Esophagus squamous epithelium (tissue), 5 donors: ENCODE results near the gene SLC12A6. TPM values are rescaled to one million over a fixed set of nuclear protein-coding genes. Genes with fewer than 3 reads are reported as not detected.
A peak's percentile ranks its signal among the peaks of the same experiment; 100 is the strongest.

ENCODE experiments used
- DNase-seq: peaks from one replicate; lab custom pipeline; 2025; lab: John Stamatoyannopoulos, UW
- H3K27ac ChIP-seq, 4 donors: fragments of 200-600 bp; sonication (generic); one replicate each; pipeline ENCODE4 v1.5.1; 2016 to 2019; ENCODE audit warnings: mild to moderate bottlenecking in 1 of 4
- H3K27me3 ChIP-seq, 4 donors: fragments of 200-600 bp; sonication (generic); 1 replicate in 3 of 4; 2 replicates in 1 of 4; pipeline versions ENCODE4 v1.5.1 to v1.6.0; 2017 to 2021; ENCODE audit warnings: antibody characterized with exemption in 1 of 4
- H3K36me3 ChIP-seq, 3 donors: fragments of 200-600 bp; sonication (generic); one replicate each; pipeline ENCODE4 v1.5.1; 2016 to 2019
- H3K4me1 ChIP-seq, 3 donors: fragments of 200-600 bp; sonication (generic); one replicate each; pipeline ENCODE4 v1.5.1; 2017 to 2019
- H3K4me3 ChIP-seq, 4 donors: fragments of 200-600 bp; sonication (generic); 1 replicate in 3 of 4; 2 replicates in 1 of 4; pipeline ENCODE4 v1.5.1; 2016 to 2019; ENCODE audit warnings: mild to moderate bottlenecking in 2 of 4, moderate library complexity in 1 of 4
- H3K9me3 ChIP-seq, 3 donors: fragments of 200-600 bp; sonication (generic); one replicate each; pipeline ENCODE4 v1.5.1; 2016 to 2019
- POLR2A ChIP-seq, 4 donors: fragments of 450-650 bp; IDR thresholded peaks; one replicate each; pipeline ENCODE4 v1.6.1; 2017; ENCODE audit warnings: antibody characterized with exemption in 4 of 4, mild to moderate bottlenecking in 4 of 4, moderate library complexity in 3 of 4
- WGBS, 2 donors: methylation state at CpG; one replicate each; pipeline ENCODE4 v1.1.5; 2018; 5-methylcytosine and 5-hydroxymethylcytosine counted together
- intact Hi-C: fragments of 100-400 bp; cut with DNase I; formaldehyde crosslinking; loops from one replicate; pipeline ENCODE4 v1.15.0; 2022
- total RNA-seq, 4 donors: library from RNA; depleted of rRNA; stranded (reverse); fragments of >200 nt; gene quantifications; one replicate each; pipeline ENCODE4 v1.1.0, GENCODE V29; 2016
- TF ChIP-seq, protein P1 (sequence below), 6 experiments: fragments of 450-650 bp in 4 of 6; fragments of 200-600 bp in 2 of 6; sonication (generic) in 2 of 6; IDR thresholded peaks; one replicate each; pipeline ENCODE4 v1.5.1; 2016 to 2019; ENCODE audit warnings: antibody characterized with exemption in 6 of 6, mild to moderate bottlenecking in 4 of 6, moderate library complexity in 4 of 6
- donor health status: DM: yes; HTN: yes; CAD: no.

Gene SLC12A6
- total RNA-seq, 4 donors from 2014 or later: 33.0 to 70.3 (median 49.5) TPM

DNA sequence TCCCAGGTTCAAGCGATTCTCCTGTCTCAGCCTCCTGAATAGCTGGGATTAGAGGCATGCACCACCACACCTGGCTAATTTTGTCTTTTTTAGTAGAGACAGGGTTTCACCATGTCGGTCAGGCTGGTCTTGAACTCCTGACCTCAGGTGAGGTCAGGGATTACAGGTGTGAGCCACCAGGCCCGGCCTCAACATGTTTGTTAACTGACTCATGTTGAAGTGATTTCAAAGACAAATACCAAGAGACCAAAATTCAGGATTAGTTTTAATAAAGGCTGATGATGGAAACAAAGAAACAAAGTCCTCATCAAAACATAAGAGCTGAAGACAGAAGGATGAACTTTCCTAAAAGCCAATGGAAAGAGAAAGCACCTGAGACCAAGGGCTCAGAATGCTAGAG is 36.5 kb downstream of the SLC12A6 start:
- intact Hi-C loops: no loop called here
- 42 to 60% methylated on average over 3 of the region's 3 CpGs for WGBS, 2 donors
- Histone ChIP-seq H3K36me3 (peaks cover 0 to 6% (median 0%) of the 10 kb centered on the region in 3 donors), H3K4me1 (peaks cover 0 to 46% (median 12%) of the 10 kb centered on the region in 3 donors), H3K27me3 (no peaks in the 10 kb centered on the region), H3K9me3 (no peaks in the 10 kb centered on the region), H3K27ac (peak overlapping the region in 3 of 4 donors; percentile 26 to 61 (median 52)), H3K4me3 (no peak overlapping the region)
- no peak for DNase-seq
- TF ChIP-seq, protein P1, sequence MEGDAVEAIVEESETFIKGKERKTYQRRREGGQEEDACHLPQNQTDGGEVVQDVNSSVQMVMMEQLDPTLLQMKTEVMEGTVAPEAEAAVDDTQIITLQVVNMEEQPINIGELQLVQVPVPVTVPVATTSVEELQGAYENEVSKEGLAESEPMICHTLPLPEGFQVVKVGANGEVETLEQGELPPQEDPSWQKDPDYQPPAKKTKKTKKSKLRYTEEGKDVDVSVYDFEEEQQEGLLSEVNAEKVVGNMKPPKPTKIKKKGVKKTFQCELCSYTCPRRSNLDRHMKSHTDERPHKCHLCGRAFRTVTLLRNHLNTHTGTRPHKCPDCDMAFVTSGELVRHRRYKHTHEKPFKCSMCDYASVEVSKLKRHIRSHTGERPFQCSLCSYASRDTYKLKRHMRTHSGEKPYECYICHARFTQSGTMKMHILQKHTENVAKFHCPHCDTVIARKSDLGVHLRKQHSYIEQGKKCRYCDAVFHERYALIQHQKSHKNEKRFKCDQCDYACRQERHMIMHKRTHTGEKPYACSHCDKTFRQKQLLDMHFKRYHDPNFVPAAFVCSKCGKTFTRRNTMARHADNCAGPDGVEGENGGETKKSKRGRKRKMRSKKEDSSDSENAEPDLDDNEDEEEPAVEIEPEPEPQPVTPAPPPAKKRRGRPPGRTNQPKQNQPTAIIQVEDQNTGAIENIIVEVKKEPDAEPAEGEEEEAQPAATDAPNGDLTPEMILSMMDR (IDR thresholded peaks at IDR 0.05): no peak
- TF ChIP-seq POLR2A (IDR thresholded peaks at IDR 0.05): no peak

DNA sequence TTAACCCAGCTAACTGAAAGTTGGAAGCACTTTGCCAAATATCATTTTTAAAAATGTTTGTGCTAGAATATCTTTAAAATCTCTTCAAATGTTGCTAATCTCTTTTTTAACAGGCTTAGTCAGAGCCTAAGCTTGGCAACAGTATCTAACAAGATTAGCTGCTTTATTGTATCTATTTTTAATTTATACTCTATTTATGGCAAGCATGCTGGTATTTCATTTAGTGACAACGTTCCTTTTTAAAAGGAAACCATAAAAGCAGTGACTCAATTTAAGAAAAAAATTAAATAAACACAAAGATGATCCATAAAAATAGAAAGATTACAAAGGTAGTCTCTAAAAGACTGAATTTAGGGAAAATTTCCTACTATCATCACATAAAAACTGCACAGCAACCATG is 40.5 kb downstream of the SLC12A6 start:
- Histone ChIP-seq H3K4me3 (no peak overlapping the region), H3K4me1 (peaks cover 0 to 41% (median 12%) of the 10 kb centered on the region in 3 donors), H3K27ac (peak overlapping the region in 1 of 4 donors; percentile 20), H3K27me3 (no peaks in the 10 kb centered on the region), H3K9me3 (no peaks in the 10 kb centered on the region), H3K36me3 (peaks cover 0 to 9% (median 0%) of the 10 kb centered on the region in 3 donors)
- 0% methylated on average over 1 of the region's 1 CpG for WGBS, 2 donors
- intact Hi-C loops: no loop called here
- TF ChIP-seq, protein P1 (IDR thresholded peaks at IDR 0.05): no peak
- TF ChIP-seq POLR2A (IDR thresholded peaks at IDR 0.05): no peak
- no peak for DNase-seq

DNA sequence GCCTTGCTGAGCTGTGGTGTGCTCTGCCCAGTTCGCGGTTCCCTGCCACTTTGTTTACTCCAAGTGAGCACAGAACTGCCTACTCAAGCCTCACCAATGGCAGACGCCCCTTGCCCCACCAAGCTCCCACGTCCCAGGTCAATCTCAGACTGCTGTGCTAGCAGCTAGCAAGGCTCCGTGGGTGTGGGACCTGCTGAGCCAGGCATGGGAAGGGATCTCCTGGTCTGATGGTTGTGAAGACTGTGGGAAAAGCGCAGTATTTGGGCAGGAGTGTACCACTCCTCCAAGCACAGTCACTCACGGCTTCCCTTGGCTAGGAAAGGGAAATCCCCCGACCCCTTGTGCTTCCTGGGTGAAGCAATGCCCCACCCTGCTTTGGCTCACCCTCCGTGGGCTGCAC is 45.0 kb downstream of the SLC12A6 start:
- peaks cover 0 to 20% (median 0%) of the 10 kb centered on the region in 3 donors for H3K36me3 ChIP-seq
- H3K27me3 ChIP-seq: no peaks in the 10 kb centered on the region
- H3K9me3 ChIP-seq: no peaks in the 10 kb centered on the region
- no peak for TF ChIP-seq POLR2A (IDR thresholded peaks at IDR 0.05)
- TF ChIP-seq, protein P1 (IDR thresholded peaks at IDR 0.05): no peak
- no peak overlapping the region for H3K27ac ChIP-seq
- intact Hi-C loops: no loop called here
- peaks cover 0 to 15% (median 8%) of the 10 kb centered on the region in 3 donors for H3K4me1 ChIP-seq
- WGBS, 2 donors: 82% methylated on average over 3 of the region's 9 CpGs; no CpG with 5 or more reads in 1 of the 2 donors
- no peak overlapping the region for H3K4me3 ChIP-seq
- no peak for DNase-seq

DNA sequence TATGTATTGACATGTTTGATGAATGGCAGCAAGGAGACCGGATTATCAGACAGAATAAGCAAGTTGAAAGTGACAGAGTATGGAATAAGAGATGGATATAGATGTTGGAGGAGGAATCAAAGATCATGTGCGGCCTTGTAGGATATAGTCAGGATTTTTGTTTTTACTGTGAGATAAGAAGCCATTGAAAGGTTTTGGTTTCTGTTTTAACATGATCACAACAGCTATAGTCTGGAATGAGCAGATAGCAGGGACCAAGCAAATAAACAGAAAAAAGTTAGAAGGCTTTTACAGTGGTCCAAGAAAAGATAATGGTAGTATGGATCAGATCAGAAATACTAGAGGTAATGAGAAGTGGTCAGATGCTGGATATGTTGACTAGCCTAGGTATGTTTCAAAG is 52.6 kb downstream of the SLC12A6 start:
- Histone ChIP-seq H3K4me1 (peaks cover 2 to 6% (median 2%) of the 10 kb centered on the region in 3 donors), H3K4me3 (no peak overlapping the region), H3K27ac (no peak overlapping the region), H3K36me3 (no peaks in the 10 kb centered on the region), H3K9me3 (no peaks in the 10 kb centered on the region), H3K27me3 (no peaks in the 10 kb centered on the region)
- WGBS, 2 donors: 77 to 83% methylated on average over 2 of the region's 2 CpGs
- DNase-seq: no peak
- intact Hi-C loops: no loop called here
- TF ChIP-seq, protein P1 (IDR thresholded peaks at IDR 0.05): no peak
- TF ChIP-seq POLR2A (IDR thresholded peaks at IDR 0.05): no peak

DNA sequence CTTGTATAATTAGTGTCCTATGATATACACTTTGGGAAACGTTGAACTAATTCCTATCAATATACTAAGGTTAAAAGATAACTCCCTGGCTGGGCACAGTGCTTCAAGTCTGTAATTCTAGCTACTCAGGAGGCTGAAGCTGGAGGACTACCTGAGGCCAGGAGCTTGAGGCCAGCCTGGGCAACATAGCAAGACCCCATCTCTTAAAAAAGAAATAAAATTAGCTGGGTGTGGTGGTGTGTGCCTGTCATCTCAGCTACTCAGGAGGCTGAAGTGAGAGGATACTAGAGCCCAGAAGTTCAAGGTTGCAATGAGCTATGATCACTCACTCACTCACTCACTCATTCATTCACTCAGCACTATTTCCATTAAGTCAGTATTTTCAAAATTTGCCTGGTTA is 55.2 kb downstream of the SLC12A6 start:
- peaks cover 4 to 27% (median 4%) of the 10 kb centered on the region in 3 donors for H3K4me1 ChIP-seq
- no peak overlapping the region for H3K27ac ChIP-seq
- DNase-seq: no peak
- H3K9me3 ChIP-seq: no peaks in the 10 kb centered on the region
- TF ChIP-seq, protein P1 (IDR thresholded peaks at IDR 0.05): no peak
- no peak for TF ChIP-seq POLR2A (IDR thresholded peaks at IDR 0.05)
- WGBS, 2 donors: 67 to 88% methylated on average over 1 of the region's 1 CpG
- H3K4me3 ChIP-seq: no peak overlapping the region
- no peaks in the 10 kb centered on the region for H3K36me3 ChIP-seq
- no peaks in the 10 kb centered on the region for H3K27me3 ChIP-seq
- intact Hi-C loops: no loop called here
